Suprapubic skin (tissue), 4 donors: Measurements from ENCODE around the gene CACNA1H. TPM values are rescaled to one million over a fixed set of nuclear protein-coding genes. Genes with fewer than 3 reads are reported as not detected.

Source experiments
- DNase-seq, 2 donors: peaks; one replicate each; pipeline ENCODE4 v3.0.0-alpha.2; 2019; ENCODE audit warnings: low spot score in 2 of 2
- H3K27ac ChIP-seq: fragments of 200-600 bp; sonication (generic); one replicate; pipeline ENCODE4 v1.5.1; 2019
- H3K27me3 ChIP-seq: fragments of 200-600 bp; sonication (generic); one replicate; pipeline ENCODE4 v1.5.1; 2019
- H3K36me3 ChIP-seq: fragments of 200-600 bp; sonication (generic); one replicate; pipeline ENCODE4 v1.5.1; 2019
- H3K4me1 ChIP-seq: fragments of 200-600 bp; sonication (generic); one replicate; pipeline ENCODE4 v1.5.1; 2019
- H3K4me3 ChIP-seq: fragments of 200-600 bp; sonication (generic); one replicate; pipeline ENCODE4 v1.5.1; 2019; ENCODE audit warnings: mild to moderate bottlenecking
- H3K9me3 ChIP-seq: fragments of 200-600 bp; sonication (generic); one replicate; pipeline ENCODE4 v1.5.1; 2019
- CTCF ChIP-seq, 2 donors: fragments of 200-600 bp in 1 of 2; fragments of 450-650 bp in 1 of 2; sonication (generic) in 1 of 2; IDR thresholded peaks; one replicate each; pipeline ENCODE4 v1.5.1; 2016 to 2019; ENCODE audit warnings: antibody characterized with exemption in 2 of 2, mild to moderate bottlenecking in 1 of 2, moderate library complexity in 1 of 2
- EP300 ChIP-seq: sonication (generic); formaldehyde crosslinking; IDR thresholded peaks from one replicate; pipeline ENCODE4 v1.6.1; 2017; ENCODE audit warnings: antibody characterized with exemption
- POLR2A ChIP-seq, 2 donors: fragments of 450-650 bp; IDR thresholded peaks; one replicate each; pipeline ENCODE4 v1.6.1; 2017; ENCODE audit warnings: antibody characterized with exemption in 2 of 2, mild to moderate bottlenecking in 2 of 2, moderate library complexity in 2 of 2
- POLR2AphosphoS5 ChIP-seq, 3 donors: sonication (generic); formaldehyde crosslinking; IDR thresholded peaks; one replicate each; pipeline ENCODE4 v1.6.1; 2017; ENCODE audit warnings: antibody characterized with exemption in 3 of 3
- WGBS: methylation state at CpG from one replicate; pipeline ENCODE4 v1.1.5; 2018; 5-methylcytosine and 5-hydroxymethylcytosine counted together
- total RNA-seq, 4 donors: library from RNA; depleted of rRNA; stranded (reverse); fragments of >200 nt; gene quantifications; one replicate each; pipeline ENCODE4 v1.1.0, GENCODE V29; 2016

CACNA1H gene
- total RNA-seq, 4 donors from 2014 or later, result 19.4 to 167 (median 38.4) TPM

- Histone ChIP-seq H3K27ac (no peak overlapping the region), H3K9me3 (no peaks in the 10 kb centered on the region), H3K4me1 (peaks cover 22% of the 10 kb centered on the region), H3K4me3 (peak overlapping the region; percentile 55), H3K36me3 (no peaks in the 10 kb centered on the region), H3K27me3 (peaks cover 68% of the 10 kb centered on the region)
- TF ChIP-seq POLR2A (IDR thresholded peaks at IDR 0.05) (no peak), CTCF (IDR thresholded peaks at IDR 0.05) (no peak), POLR2AphosphoS5 (IDR thresholded peaks at IDR 0.05) (no peak), EP300 (no peak)
- no peak for DNase-seq
- WGBS, result 7% methylated on average over 4 of the region's 40 CpGs
Measured at GRCh38 chr16:1152123-1152638, 725 bp upstream of the CACNA1H start.

- Histone ChIP-seq H3K27ac (no peak overlapping the region), H3K27me3 (peaks cover 82% of the 10 kb centered on the region), H3K4me3 (peak overlapping the region; percentile 43), H3K4me1 (peaks cover 22% of the 10 kb centered on the region), H3K36me3 (no peaks in the 10 kb centered on the region), H3K9me3 (no peaks in the 10 kb centered on the region)
- no CpG with 5 or more reads among the region's 94 CpGs for WGBS
- TF ChIP-seq CTCF (IDR thresholded peaks at IDR 0.05), result no peak
- no peak for TF ChIP-seq POLR2A (IDR thresholded peaks at IDR 0.05)
- TF ChIP-seq EP300, result no peak
- no peak for TF ChIP-seq POLR2AphosphoS5 (IDR thresholded peaks at IDR 0.05)
- DNase-seq, result no peak
Measured at GRCh38 chr16:1153480-1154160, 714 bp downstream of the CACNA1H start.

- H3K4me3 ChIP-seq, result peak overlapping the region; percentile 43
- WGBS, result 8% methylated on average over 7 of the region's 31 CpGs
- peaks cover 22% of the 10 kb centered on the region for H3K4me1 ChIP-seq
- no peak for TF ChIP-seq EP300
- TF ChIP-seq CTCF (IDR thresholded peaks at IDR 0.05), result no peak
- TF ChIP-seq POLR2AphosphoS5 (IDR thresholded peaks at IDR 0.05), result no peak
- TF ChIP-seq POLR2A (IDR thresholded peaks at IDR 0.05), result no peak
- no peaks in the 10 kb centered on the region for H3K9me3 ChIP-seq
- no peak for DNase-seq
- no peak overlapping the region for H3K27ac ChIP-seq
- H3K27me3 ChIP-seq, result peaks cover 85% of the 10 kb centered on the region
- no peaks in the 10 kb centered on the region for H3K36me3 ChIP-seq
Measured at GRCh38 chr16:1154291-1154886, 1.5 kb downstream of the CACNA1H start.

- Histone ChIP-seq H3K4me3 (peak overlapping the region; percentile 43), H3K27me3 (peaks cover 87% of the 10 kb centered on the region)
- no peak for DNase-seq
Measured at GRCh38 chr16:1154887-1155331, 2.0 kb downstream of the CACNA1H start.

More at GRCh38 chr16:1154887-1155331, 2.0 kb downstream of the CACNA1H start:
- Histone ChIP-seq H3K9me3 (no peaks in the 10 kb centered on the region), H3K36me3 (no peaks in the 10 kb centered on the region), H3K4me1 (peaks cover 22% of the 10 kb centered on the region), H3K27ac (no peak overlapping the region)
- WGBS, result 53% methylated on average over 12 of the region's 23 CpGs
- no peak for TF ChIP-seq POLR2AphosphoS5 (IDR thresholded peaks at IDR 0.05)
- TF ChIP-seq POLR2A (IDR thresholded peaks at IDR 0.05), result no peak
- TF ChIP-seq CTCF (IDR thresholded peaks at IDR 0.05), result no peak
- TF ChIP-seq EP300, result no peak
